Lung microvascular endothelial cell (primary cell): ENCODE measurements around the gene FES. TPM values are rescaled to one million over a fixed set of nuclear protein-coding genes. Genes with fewer than 3 reads are reported as not detected.

Source experiments
- DNase-seq, 2 donors: peaks; one replicate each; pipeline versions ENCODE4 v3.0.0 to v3.0.0-alpha.2; 2010; ENCODE audit warnings: low read depth in 2 of 2
- total RNA-seq: library from RNA; depleted of rRNA; stranded (reverse); fragments of >200 nt; gene quantifications from 2 replicates; pipeline ENCODE4 v1.2.1, GENCODE V29; 2014

FES gene
- total RNA-seq, 1 donor from 2014 or later = 49.0 TPM

GRCh38 chr15:90929246-90930019 lies 45.1 kb downstream of the FES start:
- DNase-seq = no peak

GRCh38 chr15:90930861-90931574 lies 46.7 kb downstream of the FES start:
- DNase-seq = peak; percentile 14 to 73

- DNase-seq = no peak
These were observed 47.2 kb downstream of the FES start for GRCh38 chr15:90931575-90931827.

- DNase-seq = peak; percentile 84 to 87
These were observed 47.7 kb downstream of the FES start, which contains the start of gene HDDC3 for GRCh38 chr15:90931828-90932659. Gene HDDC3 (minus strand): TSS chr15:90932549. CDS start chr15:90932540, 9 bp downstream.

GRCh38 chr15:90932660-90932991 lies 48.3 kb downstream of the FES start:
- no peak for DNase-seq

GRCh38 chr15:90933301-90933700 lies 49.0 kb downstream of the FES start:
- no peak for DNase-seq

- DNase-seq = peak; percentile 84
These were observed 50.1 kb downstream of the FES start for GRCh38 chr15:90934256-90934948.

- peak; percentile 70 to 84 for DNase-seq
These were observed 50.8 kb downstream of the FES start, which contains the start of gene UNC45A for GRCh38 chr15:90934949-90935751. Gene UNC45A (plus strand): TSS chr15:90935285. CDS start chr15:90935325, 40 bp downstream.

- DNase-seq = no peak
These were observed 52.5 kb downstream of the FES start for GRCh38 chr15:90936823-90937222.

- no peak for DNase-seq
These were observed 54.0 kb downstream of the FES start for GRCh38 chr15:90938261-90938660.

GRCh38 chr15:90939756-90940155 lies 55.5 kb downstream of the FES start:
- no peak for DNase-seq

GRCh38 chr15:90941038-90941437 lies 56.7 kb downstream of the FES start:
- no peak for DNase-seq

- no peak for DNase-seq
These were observed 58.2 kb downstream of the FES start for GRCh38 chr15:90942354-90943120.

GRCh38 chr15:90945091-90945490 lies 60.8 kb downstream of the FES start:
- no peak for DNase-seq

Other genes with a start within 250 kb of the FES start
- gene BLM, start 167.2 kb upstream of the FES start, total RNA-seq = 1.6 and 3.3 TPM in 2 replicates
- gene FURIN, start 15.9 kb upstream of the FES start, total RNA-seq = 47.9 and 56.0 TPM in 2 replicates
- 16.8 and 28.8 TPM in 2 replicates for gene MAN2A2, start 18.8 kb downstream of the FES start, total RNA-seq
- 8.1 and 9.2 TPM in 2 replicates for gene HDDC3, start 48.0 kb downstream of the FES start, total RNA-seq
- gene UNC45A, start 50.8 kb downstream of the FES start, total RNA-seq = 80.9 and 93.1 TPM in 2 replicates
- gene RCCD1, start 70.4 kb downstream of the FES start, total RNA-seq = 3.3 and 4.6 TPM in 2 replicates
- gene PRC1, start 110.0 kb downstream of the FES start, total RNA-seq = 22.6 and 60.6 TPM in 2 replicates
- gene VPS33B, start 138.1 kb downstream of the FES start, total RNA-seq = 8.7 and 10.5 TPM in 2 replicates
- gene SV2B, start 215.8 kb downstream of the FES start, total RNA-seq = 0.22 and 0.40 TPM in 2 replicates